Measurements from ENCODE around the gene GDPD4.

DNA sequence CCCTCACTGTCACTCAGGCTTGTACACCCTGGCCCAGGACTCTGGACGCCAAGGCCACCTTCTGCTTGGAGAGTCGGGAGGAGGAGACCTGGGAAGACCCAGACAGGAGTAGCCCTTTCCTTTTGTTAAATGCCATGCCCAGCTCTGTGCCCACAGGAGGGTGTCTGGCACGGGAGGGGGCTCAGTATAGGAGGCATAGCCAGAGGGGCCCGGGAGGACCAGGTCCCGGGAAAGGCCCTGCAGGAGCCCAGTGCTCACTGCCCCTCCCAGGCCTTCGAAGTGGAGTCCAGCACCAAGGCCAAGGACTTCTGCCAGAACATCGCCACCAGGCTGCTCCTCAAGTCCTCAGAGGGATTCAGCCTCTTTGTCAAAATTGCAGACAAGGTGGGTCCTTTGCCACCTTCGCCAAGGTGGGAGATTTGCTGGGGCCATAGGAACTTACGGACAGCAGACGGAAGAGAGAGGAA, 94.4 kb downstream of the GDPD4 start:
- TF ChIP-seq, protein P1, sequence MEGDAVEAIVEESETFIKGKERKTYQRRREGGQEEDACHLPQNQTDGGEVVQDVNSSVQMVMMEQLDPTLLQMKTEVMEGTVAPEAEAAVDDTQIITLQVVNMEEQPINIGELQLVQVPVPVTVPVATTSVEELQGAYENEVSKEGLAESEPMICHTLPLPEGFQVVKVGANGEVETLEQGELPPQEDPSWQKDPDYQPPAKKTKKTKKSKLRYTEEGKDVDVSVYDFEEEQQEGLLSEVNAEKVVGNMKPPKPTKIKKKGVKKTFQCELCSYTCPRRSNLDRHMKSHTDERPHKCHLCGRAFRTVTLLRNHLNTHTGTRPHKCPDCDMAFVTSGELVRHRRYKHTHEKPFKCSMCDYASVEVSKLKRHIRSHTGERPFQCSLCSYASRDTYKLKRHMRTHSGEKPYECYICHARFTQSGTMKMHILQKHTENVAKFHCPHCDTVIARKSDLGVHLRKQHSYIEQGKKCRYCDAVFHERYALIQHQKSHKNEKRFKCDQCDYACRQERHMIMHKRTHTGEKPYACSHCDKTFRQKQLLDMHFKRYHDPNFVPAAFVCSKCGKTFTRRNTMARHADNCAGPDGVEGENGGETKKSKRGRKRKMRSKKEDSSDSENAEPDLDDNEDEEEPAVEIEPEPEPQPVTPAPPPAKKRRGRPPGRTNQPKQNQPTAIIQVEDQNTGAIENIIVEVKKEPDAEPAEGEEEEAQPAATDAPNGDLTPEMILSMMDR (IDR thresholded peaks at IDR 0.05), result no peak
- no peak for TF ChIP-seq POLR2AphosphoS5 (IDR thresholded peaks at IDR 0.05)

All from sigmoid colon (tissue), 4 donors.